Parathyroid adenoma (tissue), 2 donors: ENCODE measurements around the gene ERCC4.

Experiments
- H2AFZ ChIP-seq: fragments of 300-600 bp; sonication (generic); one replicate; pipeline ENCODE4 v1.7.0; 2017; ENCODE audit warnings: antibody characterized with exemption, mild to moderate bottlenecking
- H3K27ac ChIP-seq: fragments of 300-600 bp; sonication (generic); one replicate; pipeline ENCODE4 v1.7.0; 2017
- H3K27me3 ChIP-seq: fragments of 300-600 bp; sonication (generic); one replicate; pipeline ENCODE4 v1.7.0; 2017; ENCODE audit warnings: low read length; ENCODE audit not compliant: control insufficient read depth, insufficient read depth
- H3K36me3 ChIP-seq: fragments of 300-600 bp; sonication (generic); one replicate; pipeline ENCODE4 v1.7.0; 2017; ENCODE audit warnings: low read length; ENCODE audit not compliant: control insufficient read depth, insufficient read depth
- H3K4me1 ChIP-seq: fragments of 300-600 bp; sonication (generic); one replicate; pipeline ENCODE4 v1.7.0; 2017; ENCODE audit warnings: control low read depth
- H3K4me2 ChIP-seq: fragments of 300-600 bp; sonication (generic); one replicate; pipeline ENCODE4 v1.7.0; 2017; ENCODE audit warnings: low read length
- H3K4me3 ChIP-seq: fragments of 300-600 bp; sonication (generic); one replicate; pipeline ENCODE4 v1.7.0; 2017; ENCODE audit warnings: low read depth, low read length
- H3K79me2 ChIP-seq: fragments of 300-600 bp; sonication (generic); one replicate; pipeline ENCODE4 v1.7.0; 2017; ENCODE audit warnings: control low read depth
- H3K9ac ChIP-seq: fragments of 300-600 bp; sonication (generic); one replicate; pipeline ENCODE4 v1.7.0; 2017; ENCODE audit warnings: mild to moderate bottlenecking
- H3K9me3 ChIP-seq: fragments of 300-600 bp; sonication (generic); one replicate; pipeline ENCODE4 v1.7.0; 2017; ENCODE audit warnings: low read length; ENCODE audit not compliant: control insufficient read depth
- CTCF ChIP-seq: fragments of 300-600 bp; sonication (generic); IDR thresholded peaks from one replicate; pipeline ENCODE4 v1.7.0; 2017; ENCODE audit warnings: antibody characterized with exemption, mild to moderate bottlenecking
- donor health status: primary hyperparathyroidism.

ERCC4 gene

GRCh38 chr16:13995194-13995593 lies 75.2 kb downstream of the ERCC4 start:
- Histone ChIP-seq H3K27me3 (no peaks in the 10 kb centered on the region), H2AFZ (no peak overlapping the region), H3K79me2 (no peaks in the 10 kb centered on the region), H3K4me3 (no peak overlapping the region), H3K36me3 (no peaks in the 10 kb centered on the region), H3K4me2 (no peak overlapping the region), H3K9ac (no peak overlapping the region), H3K9me3 (no peaks in the 10 kb centered on the region), H3K27ac (no peak overlapping the region), H3K4me1 (peaks cover 1% of the 10 kb centered on the region)
- TF ChIP-seq CTCF = no peak

- no peaks in the 10 kb centered on the region for H3K79me2 ChIP-seq
- no peak overlapping the region for H3K9ac ChIP-seq
- H3K27ac ChIP-seq = no peak overlapping the region
- H3K4me1 ChIP-seq = peaks cover 13% of the 10 kb centered on the region
- H2AFZ ChIP-seq = no peak overlapping the region
- H3K27me3 ChIP-seq = no peaks in the 10 kb centered on the region
- no peak for TF ChIP-seq CTCF
- H3K4me3 ChIP-seq = no peak overlapping the region
- no peaks in the 10 kb centered on the region for H3K9me3 ChIP-seq
- no peaks in the 10 kb centered on the region for H3K36me3 ChIP-seq
- no peak overlapping the region for H3K4me2 ChIP-seq
These were observed 76.9 kb downstream of the ERCC4 start for GRCh38 chr16:13996778-13997288.

- no peak overlapping the region for H3K27ac ChIP-seq
- H2AFZ ChIP-seq = no peak overlapping the region
- H3K4me1 ChIP-seq = peaks cover 13% of the 10 kb centered on the region
- H3K36me3 ChIP-seq = no peaks in the 10 kb centered on the region
- H3K9ac ChIP-seq = no peak overlapping the region
- TF ChIP-seq CTCF = no peak
- H3K9me3 ChIP-seq = no peaks in the 10 kb centered on the region
- H3K79me2 ChIP-seq = no peaks in the 10 kb centered on the region
- no peak overlapping the region for H3K4me2 ChIP-seq
- no peak overlapping the region for H3K4me3 ChIP-seq
- no peaks in the 10 kb centered on the region for H3K27me3 ChIP-seq
These were observed 77.6 kb downstream of the ERCC4 start for GRCh38 chr16:13997526-13997925.

DNA sequence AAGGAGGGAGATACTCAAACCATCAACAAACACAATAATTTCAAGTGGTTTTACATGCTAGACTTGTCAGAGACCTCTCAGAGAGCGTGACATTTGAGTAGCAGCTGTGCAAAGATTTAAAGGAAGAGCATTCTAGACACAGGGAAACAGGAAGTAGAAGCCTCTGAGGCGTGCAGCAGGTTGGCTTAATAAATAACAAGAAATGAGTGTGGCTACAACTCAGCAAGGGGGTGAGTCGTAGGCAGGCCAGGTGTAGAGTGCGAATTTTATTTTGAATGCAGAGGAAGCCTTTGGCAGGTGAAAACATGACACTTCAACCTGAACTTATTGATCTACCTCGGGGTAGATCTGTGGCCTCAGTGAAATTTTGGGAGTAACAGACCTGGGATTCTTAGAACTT lies 78.0 kb downstream of the ERCC4 start:
- H3K4me2 ChIP-seq = no peak overlapping the region
- H3K27ac ChIP-seq = no peak overlapping the region
- no peaks in the 10 kb centered on the region for H3K79me2 ChIP-seq
- H3K36me3 ChIP-seq = no peaks in the 10 kb centered on the region
- no peak for TF ChIP-seq CTCF
- no peak overlapping the region for H3K4me3 ChIP-seq
- H3K27me3 ChIP-seq = no peaks in the 10 kb centered on the region
- H3K9ac ChIP-seq = no peak overlapping the region
- H2AFZ ChIP-seq = no peak overlapping the region
- no peaks in the 10 kb centered on the region for H3K9me3 ChIP-seq
- peaks cover 13% of the 10 kb centered on the region for H3K4me1 ChIP-seq

GRCh38 chr16:13999071-13999894 lies 79.3 kb downstream of the ERCC4 start:
- H2AFZ ChIP-seq = no peak overlapping the region
- no peaks in the 10 kb centered on the region for H3K9me3 ChIP-seq
- H3K4me1 ChIP-seq = peaks cover 13% of the 10 kb centered on the region
- H3K9ac ChIP-seq = no peak overlapping the region
- H3K4me3 ChIP-seq = no peak overlapping the region
- no peaks in the 10 kb centered on the region for H3K79me2 ChIP-seq
- H3K4me2 ChIP-seq = no peak overlapping the region
- no peaks in the 10 kb centered on the region for H3K36me3 ChIP-seq
- TF ChIP-seq CTCF = no peak
- H3K27me3 ChIP-seq = no peaks in the 10 kb centered on the region
- no peak overlapping the region for H3K27ac ChIP-seq
